ENCODE results near the gene GJA4. TPM values are rescaled to one million over a fixed set of nuclear protein-coding genes. Genes with fewer than 3 reads are reported as not detected.

GJA4 gene
- total RNA-seq, 1 experiment from 2014 or later: not detected

DNA sequence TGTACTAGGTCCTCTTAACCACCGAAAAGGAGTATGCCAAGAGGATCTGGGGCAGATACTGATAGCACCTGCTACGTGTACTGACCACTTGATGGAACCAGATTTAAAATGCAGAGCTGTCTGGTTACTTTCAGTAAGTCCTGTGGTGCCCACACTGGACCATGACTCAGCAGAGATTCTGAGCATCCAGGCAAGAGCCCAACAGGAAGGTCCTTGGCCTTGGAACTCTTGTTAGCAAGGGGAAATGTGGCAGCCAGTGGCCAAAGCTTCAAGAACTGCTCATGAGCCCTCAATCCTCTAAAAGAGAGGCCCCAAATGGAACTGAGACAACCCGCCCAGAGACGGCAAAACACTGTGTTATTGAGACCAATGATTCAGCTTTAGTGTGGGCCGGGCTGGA lies 42.2 kb upstream of the GJA4 start:
- intact Hi-C loops (cut with micrococcal nuclease; ENCODE audit: unreplicated experiment): no loop called here
- Mint-ChIP-seq H3K27me3 (ENCODE audit: insufficient read depth, unreplicated experiment) (no peaks in the 10 kb centered on the region), H3K4me1 (ENCODE audit: low read depth, unreplicated experiment) (no peaks in the 10 kb centered on the region), H3K4me3 (ENCODE audit: unreplicated experiment) (no peak overlapping the region), H3K9me3 (ENCODE audit: unreplicated experiment) (no peaks in the 10 kb centered on the region), H3K36me3 (ENCODE audit: insufficient read depth, unreplicated experiment) (no peaks in the 10 kb centered on the region), H3K27ac (ENCODE audit: unreplicated experiment) (no peak overlapping the region)
- Histone ChIP-seq H3K9me3 (no peaks in the 10 kb centered on the region), H3K36me3 (ENCODE audit: control insufficient read depth, insufficient read depth, low read length) (no peaks in the 10 kb centered on the region), H3K4me1 (no peaks in the 10 kb centered on the region), H3K27me3 (replicated peaks; ENCODE audit: control insufficient read depth, insufficient read depth, low read length) (no peaks in the 10 kb centered on the region), H3K4me3 (ENCODE audit: low read depth, low read length) (no peak overlapping the region)
- ChIA-PET CTCF (interaction anchor here (1.2 kb wide), 1 partner anchor 8 kb away, joined by 3 read pairs; no protein-coding TSS in a partner anchor), POLR2A (no interaction called here)
- DNase-seq: no peak
- no TSS peak for BruUV-seq (replicated peaks)
- TF ChIP-seq, protein P1, sequence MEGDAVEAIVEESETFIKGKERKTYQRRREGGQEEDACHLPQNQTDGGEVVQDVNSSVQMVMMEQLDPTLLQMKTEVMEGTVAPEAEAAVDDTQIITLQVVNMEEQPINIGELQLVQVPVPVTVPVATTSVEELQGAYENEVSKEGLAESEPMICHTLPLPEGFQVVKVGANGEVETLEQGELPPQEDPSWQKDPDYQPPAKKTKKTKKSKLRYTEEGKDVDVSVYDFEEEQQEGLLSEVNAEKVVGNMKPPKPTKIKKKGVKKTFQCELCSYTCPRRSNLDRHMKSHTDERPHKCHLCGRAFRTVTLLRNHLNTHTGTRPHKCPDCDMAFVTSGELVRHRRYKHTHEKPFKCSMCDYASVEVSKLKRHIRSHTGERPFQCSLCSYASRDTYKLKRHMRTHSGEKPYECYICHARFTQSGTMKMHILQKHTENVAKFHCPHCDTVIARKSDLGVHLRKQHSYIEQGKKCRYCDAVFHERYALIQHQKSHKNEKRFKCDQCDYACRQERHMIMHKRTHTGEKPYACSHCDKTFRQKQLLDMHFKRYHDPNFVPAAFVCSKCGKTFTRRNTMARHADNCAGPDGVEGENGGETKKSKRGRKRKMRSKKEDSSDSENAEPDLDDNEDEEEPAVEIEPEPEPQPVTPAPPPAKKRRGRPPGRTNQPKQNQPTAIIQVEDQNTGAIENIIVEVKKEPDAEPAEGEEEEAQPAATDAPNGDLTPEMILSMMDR (IDR thresholded peaks at IDR 0.05; ENCODE audit: insufficient read depth in 1 of 2, low read depth in 1 of 2, low read length in 1 of 2, severe bottlenecking in 1 of 2, unreplicated experiment in 1 of 2): no peak

DNA sequence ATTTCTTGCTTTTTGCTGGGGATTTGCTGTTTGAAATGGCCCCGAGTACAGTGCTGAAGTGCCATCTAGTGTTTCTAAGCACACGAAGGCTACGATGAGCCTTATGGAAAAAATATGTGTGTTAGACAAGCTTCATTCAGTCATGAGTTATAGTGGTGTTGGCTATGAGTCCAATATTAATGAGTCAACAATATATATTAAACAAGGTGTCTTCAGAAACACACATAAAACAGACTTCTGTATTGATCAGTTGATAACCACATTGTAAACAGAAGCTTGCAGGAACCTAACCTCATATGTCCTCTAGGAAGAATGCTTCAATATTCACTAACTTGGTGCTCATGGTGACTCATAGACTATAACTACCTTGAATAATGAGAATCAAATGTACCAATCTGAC lies 39.6 kb upstream of the GJA4 start:
- CTCF ChIA-PET: no interaction called here
- no peaks in the 10 kb centered on the region for H3K4me1 Mint-ChIP-seq (ENCODE audit: low read depth, unreplicated experiment)
- Histone ChIP-seq H3K4me3 (ENCODE audit: low read depth, low read length) (no peak overlapping the region), H3K4me1 (no peaks in the 10 kb centered on the region), H3K9me3 (no peaks in the 10 kb centered on the region), H3K27me3 (replicated peaks; ENCODE audit: control insufficient read depth, insufficient read depth, low read length) (no peaks in the 10 kb centered on the region), H3K36me3 (ENCODE audit: control insufficient read depth, insufficient read depth, low read length) (no peaks in the 10 kb centered on the region)
- H3K27me3 Mint-ChIP-seq (ENCODE audit: insufficient read depth, unreplicated experiment): no peaks in the 10 kb centered on the region
- no TSS peak for BruUV-seq (replicated peaks)
- intact Hi-C loops (cut with micrococcal nuclease; ENCODE audit: unreplicated experiment): no loop called here
- DNase-seq: no peak
- H3K9me3 Mint-ChIP-seq (ENCODE audit: unreplicated experiment): no peaks in the 10 kb centered on the region
- no peaks in the 10 kb centered on the region for H3K36me3 Mint-ChIP-seq (ENCODE audit: insufficient read depth, unreplicated experiment)
- H3K4me3 Mint-ChIP-seq (ENCODE audit: unreplicated experiment): no peak overlapping the region
- POLR2A ChIA-PET: no interaction called here
- no peak overlapping the region for H3K27ac Mint-ChIP-seq (ENCODE audit: unreplicated experiment)
- TF ChIP-seq, protein P1 (IDR thresholded peaks at IDR 0.05; ENCODE audit: insufficient read depth in 1 of 2, low read depth in 1 of 2, low read length in 1 of 2, severe bottlenecking in 1 of 2, unreplicated experiment in 1 of 2): no peak

DNA sequence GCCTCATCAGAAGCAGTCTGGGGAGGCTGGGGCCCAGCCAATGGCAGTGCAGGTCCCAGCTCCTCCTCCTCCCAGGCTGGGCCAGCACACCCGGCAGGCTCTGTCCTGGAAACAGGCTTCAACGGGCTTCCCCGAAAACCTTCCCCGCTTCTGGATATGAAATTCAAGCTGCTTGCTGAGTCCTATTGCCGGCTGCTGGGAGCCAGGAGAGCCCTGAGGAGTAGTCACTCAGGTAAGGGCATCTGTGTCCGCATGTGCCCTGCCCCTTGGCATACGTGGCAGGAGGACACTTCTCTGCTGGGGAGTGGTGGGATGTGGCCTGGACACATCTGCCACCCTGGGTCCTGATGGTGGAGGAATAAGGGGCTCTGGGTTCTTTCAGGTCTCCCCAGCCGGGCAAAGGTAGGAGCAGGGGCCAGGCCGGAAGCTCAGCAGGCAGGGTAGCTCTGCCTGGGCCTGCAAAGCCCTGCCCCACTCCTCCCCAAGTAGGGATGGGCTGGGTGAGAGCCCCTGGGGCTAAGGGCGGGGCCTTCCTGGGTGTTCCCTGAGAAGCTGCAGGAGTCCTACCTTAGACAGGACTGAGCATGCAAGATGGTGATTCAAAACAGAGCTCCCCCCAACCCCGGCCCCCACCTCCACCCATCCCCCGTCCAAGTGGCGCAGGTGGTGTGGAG lies 37.7 kb upstream of the GJA4 start, which contains the start of gene GJB5:
Gene GJB5 (plus strand): TSS at position 84 of the 674 bp plus-strand sequence. CDS start 2,284 bp downstream, outside the sequence.
- Mint-ChIP-seq H3K36me3 (ENCODE audit: insufficient read depth, unreplicated experiment) (no peaks in the 10 kb centered on the region), H3K9me3 (ENCODE audit: unreplicated experiment) (no peaks in the 10 kb centered on the region), H3K4me1 (ENCODE audit: low read depth, unreplicated experiment) (no peaks in the 10 kb centered on the region), H3K4me3 (ENCODE audit: unreplicated experiment) (no peak within 1 kb of the TSS), H3K27me3 (ENCODE audit: insufficient read depth, unreplicated experiment) (no peaks in the 10 kb centered on the region), H3K27ac (ENCODE audit: unreplicated experiment) (no peak within 1 kb of the TSS)
- intact Hi-C loops (cut with micrococcal nuclease; ENCODE audit: unreplicated experiment): no loop called here
- no TSS peak for BruUV-seq (replicated peaks)
- H3K9me3 ChIP-seq: no peaks in the 10 kb centered on the region
- CTCF ChIA-PET: interaction anchor here (0.9 kb wide), 1 partner anchor 12 kb away, joined by 3 read pairs; no protein-coding TSS in a partner anchor
- no peaks in the 10 kb centered on the region for H3K4me1 ChIP-seq
- no peaks in the 10 kb centered on the region for H3K27me3 ChIP-seq (replicated peaks; ENCODE audit: control insufficient read depth, insufficient read depth, low read length)
- POLR2A ChIA-PET: no interaction called here
- no peaks in the 10 kb centered on the region for H3K36me3 ChIP-seq (ENCODE audit: control insufficient read depth, insufficient read depth, low read length)
- peak in 1 of 2 experiments; percentile 49 for DNase-seq
- TF ChIP-seq, protein P1 (IDR thresholded peaks at IDR 0.05; ENCODE audit: insufficient read depth in 1 of 2, low read depth in 1 of 2, low read length in 1 of 2, severe bottlenecking in 1 of 2, unreplicated experiment in 1 of 2): no peak
- no peak within 1 kb of the TSS for H3K4me3 ChIP-seq (ENCODE audit: low read depth, low read length)

Data from Caco-2 (cell line).